ENCODE data around the gene CERS1. TPM values are rescaled to one million over a fixed set of nuclear protein-coding genes. Genes with fewer than 3 reads are reported as not detected.

The CERS1 gene, protein sequence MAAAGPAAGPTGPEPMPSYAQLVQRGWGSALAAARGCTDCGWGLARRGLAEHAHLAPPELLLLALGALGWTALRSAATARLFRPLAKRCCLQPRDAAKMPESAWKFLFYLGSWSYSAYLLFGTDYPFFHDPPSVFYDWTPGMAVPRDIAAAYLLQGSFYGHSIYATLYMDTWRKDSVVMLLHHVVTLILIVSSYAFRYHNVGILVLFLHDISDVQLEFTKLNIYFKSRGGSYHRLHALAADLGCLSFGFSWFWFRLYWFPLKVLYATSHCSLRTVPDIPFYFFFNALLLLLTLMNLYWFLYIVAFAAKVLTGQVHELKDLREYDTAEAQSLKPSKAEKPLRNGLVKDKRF
- 0.55 TPM for total RNA-seq

DNA sequence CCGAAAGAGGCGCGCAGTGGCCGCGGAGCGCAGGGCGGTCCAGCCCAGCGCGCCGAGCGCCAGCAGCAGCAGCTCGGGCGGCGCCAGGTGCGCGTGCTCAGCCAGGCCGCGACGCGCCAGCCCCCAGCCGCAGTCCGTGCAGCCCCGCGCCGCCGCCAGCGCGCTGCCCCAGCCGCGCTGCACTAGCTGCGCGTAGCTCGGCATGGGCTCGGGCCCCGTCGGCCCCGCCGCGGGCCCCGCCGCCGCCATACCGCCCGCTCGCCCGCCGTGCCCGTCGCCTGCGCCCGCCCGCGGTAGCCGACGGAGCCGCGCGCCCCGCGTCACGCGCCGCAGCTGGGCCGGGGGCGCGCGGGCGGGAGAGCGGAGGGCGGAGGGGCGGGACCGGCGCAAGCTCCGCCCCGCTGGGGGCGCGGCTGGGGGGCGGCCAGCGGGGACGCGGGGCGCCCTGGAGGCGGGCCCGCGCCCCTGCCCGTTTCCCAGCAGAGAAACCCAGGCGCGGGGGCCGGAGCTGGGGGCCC is at the start of gene CERS1:
TSS of gene CERS1 (minus strand) at position 335 of the 518 bp plus-strand sequence. CDS start at position 249, 86 bp downstream.
- DNase-seq (ENCODE audit: low spot score), result no peak

DNA sequence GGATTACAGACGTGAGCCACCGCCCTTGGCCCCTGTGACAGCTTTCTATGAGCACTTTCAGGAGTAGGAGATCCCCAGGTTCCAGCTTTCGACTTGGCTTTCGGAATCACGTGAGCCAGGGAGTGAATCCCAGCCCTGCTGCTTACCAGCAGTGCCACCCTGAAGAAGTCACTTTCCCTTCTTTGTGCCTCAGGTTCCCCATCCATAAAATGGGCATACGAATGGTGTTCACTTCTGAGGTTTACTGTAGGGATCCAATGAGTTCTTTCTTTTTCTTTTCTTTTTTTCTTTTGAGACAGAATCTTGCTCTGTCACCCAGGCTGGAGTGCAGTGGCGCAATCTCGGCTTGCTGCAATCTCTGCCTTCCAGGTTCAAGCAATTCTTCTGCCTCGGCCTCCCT is 49.3 kb upstream of the CERS1 start:
- DNase-seq (ENCODE audit: low spot score), result no peak

DNA sequence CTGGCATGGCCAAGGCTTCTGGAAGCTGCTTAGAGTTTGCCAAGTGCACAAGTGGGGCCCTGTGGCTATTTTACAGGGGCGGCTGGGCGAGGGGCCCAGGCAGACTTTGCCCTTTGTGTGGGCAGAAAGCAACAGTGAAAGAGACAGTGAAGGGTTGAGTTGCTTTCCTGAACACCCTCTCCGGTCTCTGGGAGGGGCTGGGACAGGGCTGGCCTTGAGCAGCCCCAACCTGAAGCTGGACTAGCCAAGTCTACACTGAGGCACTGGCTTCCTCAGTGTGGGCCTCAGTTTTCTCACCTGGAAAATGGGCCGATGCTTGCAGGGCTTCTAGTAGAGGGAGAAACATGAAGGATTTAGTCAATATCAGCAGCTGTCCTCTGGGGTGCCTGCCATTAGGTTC is 47.5 kb upstream of the CERS1 start:
- DNase-seq (ENCODE audit: low spot score), result no peak

DNA sequence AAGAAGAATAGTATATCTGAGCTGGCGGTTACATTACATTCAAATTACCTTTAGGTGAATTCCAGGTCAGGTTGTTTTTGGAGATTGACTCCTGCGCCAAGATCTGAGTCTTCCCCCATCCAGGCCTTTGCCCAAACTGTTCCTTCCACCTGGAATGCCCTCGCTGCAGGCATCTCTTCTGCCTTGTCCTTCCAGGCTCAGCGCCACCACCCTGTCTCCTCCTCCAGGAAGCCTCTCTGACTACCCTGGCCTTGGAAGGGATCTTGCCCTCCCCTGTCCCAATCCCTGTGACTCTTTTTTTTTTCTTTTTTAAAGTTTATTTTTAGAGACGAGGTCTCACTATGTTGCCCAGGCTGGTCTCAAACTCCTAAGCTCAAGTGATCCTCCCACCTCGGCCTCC is 46.7 kb upstream of the CERS1 start:
- DNase-seq (ENCODE audit: low spot score), result no peak

DNA sequence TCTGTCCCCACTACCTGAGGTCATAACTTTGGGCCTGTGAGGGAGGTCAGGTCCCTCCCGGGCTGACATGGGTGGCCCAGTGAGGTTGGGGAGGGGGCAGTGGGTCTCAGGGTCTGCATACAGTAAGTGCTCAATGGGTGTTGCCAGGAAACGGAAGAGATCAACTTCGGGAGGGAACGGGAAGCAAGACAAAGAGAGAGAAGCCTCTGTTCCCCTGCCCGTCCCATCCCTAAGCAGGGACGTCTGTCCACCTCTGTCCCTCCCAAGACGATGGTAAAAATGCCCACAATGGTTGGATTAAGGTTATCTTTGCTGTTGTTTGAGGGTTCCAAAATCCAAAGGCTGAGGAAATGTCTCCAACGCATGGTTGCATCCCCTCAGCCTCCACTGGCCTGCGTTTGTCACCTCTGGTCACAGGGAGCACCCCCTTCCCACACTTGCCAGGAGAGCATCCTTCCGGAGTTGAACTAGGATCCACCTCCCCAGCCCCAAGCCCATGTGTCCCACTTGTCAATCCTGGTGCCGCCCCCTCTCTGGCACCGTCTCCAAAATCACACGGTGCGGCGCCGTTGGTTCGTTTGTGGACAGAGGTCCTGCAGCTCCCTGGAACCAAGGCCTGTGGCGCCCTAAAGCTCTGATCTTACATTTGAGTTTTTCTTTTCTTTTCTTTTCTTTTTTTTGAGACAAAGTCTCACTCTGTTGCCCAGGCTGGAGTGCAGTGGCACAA is 45.8 kb upstream of the CERS1 start:
- no peak for DNase-seq (ENCODE audit: low spot score)

DNA sequence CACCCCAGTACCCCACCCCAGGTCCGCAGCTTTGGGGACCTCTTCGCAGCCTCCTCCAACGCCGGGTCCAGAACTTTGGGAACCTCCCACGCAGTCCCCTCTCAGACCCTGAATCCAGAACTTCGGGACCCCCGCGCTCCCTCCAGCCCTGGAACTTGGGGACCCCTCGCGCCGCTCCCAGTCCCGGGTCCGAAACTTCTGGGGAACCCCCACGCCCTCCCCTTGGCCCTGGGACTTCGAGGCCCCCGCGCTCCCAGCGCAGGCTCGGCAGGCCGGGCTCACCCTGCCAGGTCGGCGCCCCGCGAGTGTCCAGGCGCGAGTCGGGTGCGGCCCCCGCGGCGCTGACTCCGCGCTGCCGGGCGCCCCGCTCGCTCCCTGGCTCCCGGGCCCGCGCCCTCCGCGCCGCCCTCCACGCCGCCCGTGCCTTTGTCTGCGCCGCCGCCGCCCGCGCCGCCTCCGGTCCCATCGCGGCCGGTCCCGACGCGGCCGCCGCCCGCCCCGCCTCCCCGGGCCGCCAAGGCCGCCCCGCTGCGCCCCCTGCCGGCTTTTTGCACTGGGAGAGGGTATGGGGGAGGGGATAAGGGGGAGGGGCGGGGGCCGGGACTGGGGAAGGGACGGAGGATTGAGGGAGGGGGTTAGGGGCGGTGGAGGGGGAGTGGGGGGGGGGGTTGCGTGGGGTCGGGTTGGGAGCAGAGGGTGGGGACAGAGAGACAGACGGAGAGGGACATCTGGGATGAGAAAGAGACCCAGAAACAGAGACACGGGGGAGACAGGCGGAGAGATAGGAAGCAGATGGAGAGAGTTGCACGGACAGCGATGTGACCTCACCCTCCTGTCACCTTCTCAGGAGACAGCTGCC is 45.0 kb upstream of the CERS1 start, which contains the start of gene HOMER3:
TSS of gene HOMER3 (minus strand) at position 449 of the 859 bp plus-strand sequence. CDS start 2,235 bp downstream, outside the sequence.
- peak; percentile 85 for DNase-seq (ENCODE audit: low spot score)

DNA sequence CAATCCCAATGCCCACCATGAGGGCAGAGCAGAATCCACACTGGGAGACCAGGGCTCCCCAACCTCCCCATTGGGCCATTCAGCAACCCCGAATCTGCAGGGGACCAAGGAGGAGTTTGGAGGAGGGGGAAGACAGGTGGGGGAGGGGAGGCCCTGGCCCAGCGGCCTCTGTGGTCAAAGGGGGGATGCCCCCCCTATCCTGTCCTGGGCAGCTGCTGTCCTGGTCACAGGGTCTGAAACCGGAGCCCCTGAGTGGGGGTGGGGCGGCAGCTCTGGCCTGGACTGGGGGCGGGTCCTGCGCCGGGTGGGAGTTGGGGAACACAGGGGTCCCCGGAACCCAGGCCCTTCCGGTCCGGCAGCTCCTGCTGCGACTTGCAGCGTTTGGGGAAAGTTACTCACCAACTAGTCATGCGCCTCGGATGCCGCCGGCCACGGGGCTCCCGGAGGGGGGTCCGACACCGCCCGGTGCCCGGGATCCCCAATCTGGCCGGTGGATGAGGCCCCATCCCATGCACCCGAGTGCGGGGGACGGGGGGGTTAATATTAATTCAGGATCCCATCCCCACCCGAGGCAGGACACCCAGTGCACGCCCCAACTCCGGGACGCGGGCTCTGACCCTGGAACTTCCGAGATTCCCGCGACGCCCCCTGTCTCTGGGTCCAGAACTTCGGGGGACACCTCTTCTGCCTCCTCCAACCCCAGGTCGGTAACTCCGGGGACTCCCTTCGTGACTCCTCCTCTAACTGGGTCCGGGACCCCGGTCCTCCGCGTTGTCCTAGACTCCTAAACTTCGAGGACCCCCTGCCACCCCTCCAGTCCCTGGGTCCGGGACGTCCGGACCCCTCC is 44.2 kb upstream of the CERS1 start:
- DNase-seq (ENCODE audit: low spot score), result peak; percentile 80

DNA sequence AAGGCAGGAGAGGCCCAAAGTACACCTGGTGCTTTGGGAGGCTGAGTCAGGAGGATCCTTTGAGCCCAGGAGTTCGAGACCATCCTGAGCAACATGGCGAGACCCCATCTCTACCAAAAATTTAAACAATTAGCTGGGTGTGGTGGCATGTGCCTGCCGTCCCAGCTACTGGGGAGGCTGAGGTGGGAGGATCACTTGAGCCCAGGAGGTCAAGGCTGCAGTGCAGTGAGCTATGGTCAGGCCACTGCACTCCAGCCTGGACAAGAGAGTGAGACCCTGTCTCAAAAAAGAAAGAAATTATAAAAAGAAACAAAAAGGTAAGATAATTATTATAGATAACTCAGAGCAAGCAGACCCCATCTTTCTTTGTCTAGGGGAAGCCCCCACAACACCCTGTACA is 43.2 kb upstream of the CERS1 start:
- no peak for DNase-seq (ENCODE audit: low spot score)

DNA sequence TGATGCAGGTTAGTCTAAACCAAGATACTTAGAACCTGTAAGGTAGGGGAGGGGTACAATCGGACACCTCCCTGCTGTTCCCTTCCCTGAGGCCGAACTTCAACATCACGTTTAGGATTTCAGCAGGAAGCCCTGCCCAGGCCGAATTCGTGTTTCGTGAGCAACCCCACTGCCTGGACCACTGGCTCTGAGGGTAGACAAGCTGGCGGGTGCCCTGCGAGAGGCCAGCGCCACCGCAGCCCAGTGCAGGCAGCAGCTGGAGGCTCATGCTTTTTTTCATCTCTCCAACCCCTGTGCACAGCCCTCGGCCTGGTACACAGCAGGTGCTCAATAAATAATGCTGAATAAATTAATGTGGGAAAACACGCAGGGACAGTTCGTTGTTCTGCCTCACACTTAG is 37.3 kb upstream of the CERS1 start:
- no peak for DNase-seq (ENCODE audit: low spot score)

DNA sequence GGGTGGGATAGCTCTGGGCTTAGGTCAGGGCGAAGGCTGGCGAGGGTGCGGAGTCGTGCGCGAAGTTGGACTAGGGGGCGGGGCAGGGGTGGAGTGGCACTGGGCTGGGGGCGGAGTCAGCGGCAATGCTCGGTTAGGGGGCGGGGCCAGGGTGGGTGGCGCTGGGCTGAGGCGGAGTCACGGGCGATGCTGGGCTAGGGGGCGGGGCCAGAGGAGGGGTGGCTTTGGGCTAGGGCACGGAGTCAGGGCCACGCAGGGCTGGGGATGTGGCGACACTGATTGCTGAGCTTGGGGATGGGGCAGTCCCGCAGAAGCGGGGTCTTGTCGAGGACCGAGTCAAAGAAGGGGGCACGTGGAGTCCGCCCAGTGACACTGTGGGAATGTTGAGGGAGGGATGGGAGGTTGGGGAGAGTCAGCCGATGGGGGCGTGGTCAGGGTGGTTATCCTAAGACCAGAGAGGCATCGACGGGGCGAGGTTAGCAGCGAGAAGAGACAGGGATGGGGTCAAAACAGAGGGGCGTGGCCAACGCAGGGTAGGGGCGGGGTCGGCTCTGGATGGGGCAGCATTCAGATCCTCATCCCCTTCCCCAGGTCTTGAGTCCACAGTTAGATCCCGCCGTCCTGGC is 36.4 kb upstream of the CERS1 start:
- peak; percentile 74 for DNase-seq (ENCODE audit: low spot score)

DNA sequence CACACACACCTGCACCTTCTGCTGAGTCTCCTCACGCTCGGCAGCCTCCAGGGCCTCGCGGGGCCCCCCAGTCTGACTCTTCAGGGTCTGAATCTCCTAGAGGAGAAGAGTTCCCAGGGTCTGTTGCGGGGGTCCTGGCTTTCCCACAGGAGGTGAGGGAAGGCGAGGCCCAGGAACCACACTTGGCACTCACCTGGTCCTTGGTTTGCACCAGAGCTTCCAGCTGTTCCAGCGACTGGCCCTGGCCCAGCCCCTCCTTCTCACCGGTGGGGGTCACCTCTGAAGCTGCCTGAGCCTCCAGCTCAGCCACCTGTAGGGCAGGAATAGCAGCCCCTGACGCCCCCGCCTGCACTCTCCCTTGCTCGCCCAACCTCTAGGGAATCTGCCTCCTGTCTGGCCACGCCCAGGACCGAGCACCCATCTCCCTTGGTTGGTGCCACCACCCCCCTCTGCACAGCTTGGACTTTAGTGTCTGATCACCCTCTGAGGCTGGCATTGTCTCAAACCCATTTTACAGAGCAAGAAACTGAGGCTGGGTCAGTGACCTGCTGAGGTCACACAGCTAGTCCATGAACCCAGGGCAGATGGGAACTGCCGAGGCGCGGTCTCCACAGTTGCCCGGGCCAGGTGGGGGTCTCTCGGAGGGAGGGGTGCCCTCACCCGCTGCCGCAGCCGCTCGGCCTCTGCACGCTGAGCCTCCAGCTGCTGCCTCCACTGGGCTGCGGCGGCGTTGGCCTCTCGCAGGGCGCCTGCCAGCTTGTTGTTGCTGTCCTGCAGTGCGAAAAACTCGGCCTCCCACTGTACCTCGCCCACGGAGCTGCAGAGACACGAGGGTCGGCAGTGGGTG is 35.6 kb upstream of the CERS1 start:
- no peak for DNase-seq (ENCODE audit: low spot score)

DNA sequence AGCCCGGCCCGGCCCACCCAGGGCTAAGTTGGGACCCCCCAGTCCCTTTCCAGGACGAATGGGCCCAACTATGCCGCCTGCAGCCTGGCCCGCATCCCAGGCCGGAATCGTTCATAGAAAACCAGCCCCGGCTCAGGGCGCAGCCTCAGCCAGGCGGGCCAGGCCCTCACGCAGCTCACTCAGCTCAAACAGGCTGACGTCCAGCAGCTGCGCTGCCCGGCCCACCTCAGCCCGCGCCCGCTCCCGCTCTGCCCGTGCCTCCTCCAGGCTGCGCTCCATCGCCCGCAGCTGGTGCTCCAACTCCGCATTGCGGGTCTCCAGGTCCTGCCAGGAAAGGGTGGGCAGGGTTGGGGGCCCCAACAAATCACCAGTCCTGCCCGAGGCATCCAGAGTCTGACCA is 33.4 kb upstream of the CERS1 start:
- DNase-seq (ENCODE audit: low spot score), result no peak

DNA sequence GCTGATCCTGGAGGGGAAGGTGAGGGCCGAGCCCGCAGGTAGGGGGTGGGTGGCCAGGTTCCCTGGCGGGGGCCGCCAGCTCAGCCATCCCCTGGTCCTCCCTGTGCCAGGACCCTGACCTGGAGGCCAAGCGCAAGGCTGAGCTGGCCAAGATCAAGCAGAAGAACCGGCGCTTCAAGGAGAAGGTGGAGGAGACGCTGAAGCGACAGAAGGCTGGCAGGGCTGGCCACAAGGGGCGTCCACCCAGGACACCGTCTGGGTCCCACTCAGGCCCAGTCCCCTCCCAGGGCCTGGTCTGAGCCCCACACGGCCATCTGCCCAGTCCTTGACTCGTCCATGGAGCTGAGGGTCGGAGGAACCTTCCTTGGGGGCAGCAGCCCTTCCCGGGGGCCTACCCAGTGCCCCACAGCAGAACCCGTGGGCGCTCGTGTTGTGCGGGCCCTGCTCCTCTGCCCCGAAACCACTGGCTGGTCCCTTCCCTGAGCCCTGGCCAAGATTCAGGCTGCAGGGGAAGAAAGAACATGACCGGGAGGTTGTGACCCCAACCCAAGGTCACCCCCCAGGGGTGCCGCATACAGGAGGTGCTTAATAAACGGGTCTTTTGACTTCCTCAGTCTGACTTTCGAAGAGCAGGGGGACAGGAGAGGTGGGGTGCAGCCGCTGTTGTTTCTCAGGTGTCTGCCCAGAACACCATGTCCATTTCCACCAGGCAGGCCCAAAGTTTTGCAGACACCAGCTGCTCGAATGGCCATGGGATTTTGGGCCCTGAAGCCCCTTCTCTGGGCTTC is 32.3 kb upstream of the CERS1 start:
- no peak for DNase-seq (ENCODE audit: low spot score)

DNA sequence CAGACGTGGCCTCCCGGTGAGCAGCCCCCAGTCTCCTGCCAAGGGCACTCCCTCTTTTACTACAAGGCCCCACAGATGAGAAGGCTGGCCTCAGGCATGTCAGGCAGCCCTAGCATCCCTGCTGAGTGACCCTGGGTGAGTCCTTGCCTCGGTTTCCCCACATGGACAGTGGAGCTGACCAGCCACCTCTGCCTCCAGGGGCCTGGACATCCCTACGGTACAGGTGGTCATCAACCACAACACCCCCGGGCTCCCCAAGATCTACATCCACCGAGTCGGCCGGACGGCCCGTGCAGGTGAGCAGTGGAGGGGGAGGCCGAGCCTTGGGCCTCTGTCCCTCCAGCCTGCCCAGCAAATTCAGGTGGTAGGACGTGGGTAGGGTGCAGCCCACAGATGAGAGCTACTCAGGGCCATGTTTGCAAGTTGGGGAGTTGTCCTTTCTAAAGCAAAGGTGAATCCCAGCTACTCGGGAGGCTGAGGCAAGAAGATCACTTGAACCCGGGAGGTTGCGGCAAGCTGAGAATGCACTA is 28.8 kb upstream of the CERS1 start:
- no peak for DNase-seq (ENCODE audit: low spot score)

DNA sequence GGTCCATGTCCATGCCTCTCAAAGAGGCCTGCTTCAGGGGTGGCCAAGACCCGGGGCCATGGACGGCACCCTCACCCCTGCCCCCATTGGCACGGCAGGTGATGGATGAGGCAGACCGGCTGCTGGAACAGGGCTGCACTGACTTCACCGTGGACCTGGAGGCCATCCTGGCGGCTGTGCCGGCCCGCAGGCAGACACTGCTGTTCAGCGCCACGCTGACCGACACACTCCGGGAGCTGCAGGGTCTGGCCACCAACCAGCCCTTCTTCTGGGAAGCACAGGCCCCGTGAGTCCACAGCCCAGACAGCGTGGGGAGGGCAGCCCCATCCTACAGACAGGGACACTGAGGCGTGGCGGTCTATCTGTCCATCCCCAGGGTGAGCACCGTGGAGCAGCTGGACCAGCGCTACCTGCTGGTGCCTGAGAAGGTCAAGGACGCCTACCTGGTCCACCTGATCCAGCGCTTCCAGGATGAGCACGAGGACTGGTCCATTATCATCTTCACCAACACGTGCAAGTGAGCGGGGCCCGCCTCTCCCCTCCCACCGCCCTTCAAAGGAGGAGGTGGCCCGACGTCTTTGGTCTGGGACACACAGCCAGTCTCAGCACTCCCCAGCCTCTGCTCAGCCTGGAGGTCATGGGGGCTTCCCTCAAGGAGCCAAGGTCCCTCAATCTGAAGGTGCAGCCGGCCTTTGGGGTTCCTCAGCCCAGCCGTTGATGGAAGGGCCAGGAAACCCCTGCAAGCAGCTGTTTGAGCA is 26.4 kb upstream of the CERS1 start:
- DNase-seq (ENCODE audit: low spot score), result no peak

DNA sequence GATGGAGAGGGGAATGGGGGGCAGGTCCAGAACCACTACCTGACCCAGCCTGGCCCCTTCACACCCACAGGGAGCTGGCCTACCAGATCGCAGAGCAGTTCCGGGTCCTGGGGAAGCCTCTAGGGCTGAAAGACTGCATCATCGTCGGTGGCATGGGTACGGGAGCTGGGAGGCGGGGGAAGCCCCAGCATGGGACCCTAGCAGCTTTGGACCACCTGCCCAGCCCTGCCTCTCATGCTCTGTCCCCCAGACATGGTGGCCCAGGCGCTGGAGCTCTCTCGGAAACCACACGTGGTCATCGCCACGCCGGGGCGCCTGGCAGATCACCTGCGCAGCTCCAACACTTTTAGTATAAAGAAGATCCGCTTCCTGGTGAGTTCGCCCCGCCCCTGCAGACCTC is 25.6 kb upstream of the CERS1 start:
- no peak for DNase-seq (ENCODE audit: low spot score)

DNA sequence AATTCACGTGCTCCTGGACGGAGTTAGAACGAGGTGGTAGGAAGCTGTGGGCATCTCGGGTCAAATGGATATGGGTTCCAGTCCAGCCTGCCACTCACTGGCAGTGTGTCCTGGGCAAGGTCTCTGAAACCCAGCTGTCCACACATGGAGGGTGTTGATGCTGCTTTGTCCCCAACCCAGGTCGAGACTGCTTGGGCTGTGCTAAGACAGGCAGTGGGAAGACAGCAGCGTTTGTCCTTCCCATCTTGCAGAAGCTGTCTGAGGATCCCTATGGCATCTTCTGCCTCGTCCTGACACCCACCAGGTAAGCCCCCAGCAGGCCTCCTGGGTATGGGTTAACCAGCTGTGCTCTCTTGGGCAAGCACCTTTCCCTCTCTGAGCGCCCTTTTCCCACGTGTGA is 24.4 kb upstream of the CERS1 start:
- DNase-seq (ENCODE audit: low spot score), result no peak

DNA sequence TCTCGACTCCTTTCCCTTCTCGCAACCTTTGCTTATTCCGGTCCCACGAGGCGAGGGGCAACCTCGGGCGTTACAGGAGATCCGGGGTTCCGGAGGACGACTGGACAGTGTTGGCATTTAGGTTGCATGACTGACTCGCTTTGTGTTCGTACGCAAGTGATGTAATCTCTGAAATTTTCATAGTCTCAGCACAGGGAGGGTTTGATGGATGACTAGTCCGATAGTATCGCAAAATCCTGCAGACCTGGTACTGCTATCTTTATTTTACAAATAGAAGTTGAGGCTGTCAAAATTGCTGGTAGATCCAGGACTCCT is 23.9 kb upstream of the CERS1 start:
- DNase-seq (ENCODE audit: low spot score), result no peak

All from ureter (tissue), 1 donor.